Loucy (cell line): Measurements from ENCODE around the gene INTS2.

Experiments
- CTCF ChIP-seq: fragments of 200-600 bp; sonication (generic); conservative IDR thresholded peaks from 2 replicates; pipeline ENCODE4 v1.5.1; 2014; ENCODE audit warnings: mild to moderate bottlenecking, antibody characterized with exemption, low read length
- EZH2phosphoT487 ChIP-seq: fragments of 200-600 bp; IDR thresholded peaks from 2 replicates; pipeline ENCODE4 v1.6.1; 2018; ENCODE audit warnings: antibody characterized with exemption, mild to moderate bottlenecking, moderate library complexity, borderline replicate concordance

GRCh38 chr17:61816538-61816937 is 111.2 kb downstream of the INTS2 start:
- TF ChIP-seq CTCF (no peak), EZH2phosphoT487 (no peak)
